ENCODE results near the gene LUC7L3. TPM values are rescaled to one million over a fixed set of nuclear protein-coding genes. Genes with fewer than 3 reads are reported as not detected.

The LUC7L3 gene
- total and polyA plus RNA-seq, 10 of the 15 experiments (the other 5 are each of a cell fraction or from before 2014, with no cell fraction given) = 51.3 to 176 (median 149) TPM

DNA sequence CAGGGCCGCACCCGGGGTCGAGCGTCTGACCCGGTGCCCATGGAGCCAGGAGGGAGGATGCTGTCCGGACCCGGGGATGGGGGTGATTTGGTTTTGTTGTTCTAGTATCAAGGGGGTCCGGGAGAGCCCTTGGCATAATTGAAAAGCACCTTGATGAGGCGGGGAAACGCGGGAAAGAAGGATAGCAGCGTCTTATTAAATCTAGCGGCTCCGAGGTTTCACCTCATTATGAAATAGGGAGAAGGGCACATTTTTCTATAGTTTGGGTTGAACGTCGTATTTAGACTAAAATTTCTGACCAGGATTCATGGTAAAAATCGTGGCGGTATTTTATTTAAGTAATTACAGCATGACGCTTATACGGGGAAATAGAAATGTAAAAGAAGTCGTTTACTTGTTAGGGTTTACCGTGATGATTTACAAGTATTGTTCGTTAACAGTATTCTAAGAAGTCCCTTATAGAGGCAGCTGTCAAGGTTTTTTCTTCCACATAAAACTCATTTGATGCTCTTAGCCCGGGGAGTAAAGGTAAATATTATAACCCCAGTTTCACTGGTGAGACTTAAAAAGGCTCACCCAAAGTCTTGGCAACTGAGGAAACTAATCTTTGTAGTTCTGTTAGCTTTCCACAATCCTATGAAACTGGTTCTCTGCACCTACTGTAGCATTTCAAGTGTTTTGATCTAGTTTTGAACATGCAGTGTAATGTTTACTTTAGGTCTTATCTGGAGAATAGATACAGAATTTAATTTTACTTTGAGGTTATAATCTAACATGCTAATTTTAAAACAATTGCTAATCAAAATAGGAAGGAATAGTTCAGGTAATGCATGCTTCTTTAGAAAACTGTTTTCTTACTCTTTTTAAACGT lies 756 bp downstream of the LUC7L3 start:
- H3K9ac ChIP-seq (ENCODE audit: control insufficient read depth, insufficient read depth, low read length) = peak overlapping the region; percentile 98
- ChIA-PET CTCF (interaction anchor here (0.7 to 1.0 kb wide), 2 partner anchors 147 kb away, joined by 3 read pairs; no protein-coding TSS in a partner anchor), RAD21 (ENCODE audit: unreplicated experiment) (interaction anchor here (0.8 to 1.4 kb wide), 3 partner anchors 11 to 15 kb away, joined by 3 to 5 read pairs (median 3); no protein-coding TSS in a partner anchor), SMC1A (ENCODE audit: uncharacterized antibody, unreplicated experiment) (interaction anchor here (1.0 to 1.1 kb wide), 2 partner anchors 12 to 15 kb away, joined by 3 to 5 read pairs; partner anchors contain the start of gene ANKRD40), POLR2A (interaction anchor here (0.6 to 3.7 kb wide), 4 partner anchors 9 to 142 kb away, joined by 3 to 25 read pairs (median 3); partner anchors contain the start of gene ANKRD40)
- peak overlapping the region; percentile 88 for H3K4me2 ChIP-seq (ENCODE audit: control insufficient read depth, insufficient read depth)
- H4K20me1 ChIP-seq (ENCODE audit: control insufficient read depth, insufficient read depth) = no peaks in the 10 kb centered on the region; the same call in 1 of the 2 replicates
- FAIRE-seq (no peak), ATAC-seq (no peak), DNase-seq (ENCODE audit: low read depth, low spot score) (no peak)
- WGBS (ENCODE audit: insufficient coverage, insufficient replicate concordance, low lambda C conversion rate, missing lambda C conversion rate) = 1% methylated on average over 25 of the region's 25 CpGs
- peaks cover 61% of the 10 kb centered on the region for H3K79me2 ChIP-seq (ENCODE audit: control insufficient read depth, insufficient read depth, low read length)
- peaks cover 0 to 3% of the 10 kb centered on the region in 2 experiments; a peak in 2 of 4 replicates for H3K36me3 ChIP-seq (ENCODE audit: control insufficient read depth in 2 of 2, insufficient read depth in 2 of 2, low read length in 1 of 2)
- H3K27ac ChIP-seq (ENCODE audit: control insufficient read depth, insufficient read depth) = peak overlapping the region; percentile 96
- no peaks in the 10 kb centered on the region; the same call in 1 of the 2 replicates for H3K4me1 ChIP-seq (ENCODE audit: control insufficient read depth, insufficient read depth, low read length)
- BruUV-seq (replicated peaks) = TSS peak; percentile 69
- H3K4me3 ChIP-seq = peak overlapping the region; percentile 86
- H3K27me3 ChIP-seq (replicated peaks in 1 of 2; ENCODE audit: control insufficient read depth in 2 of 2, insufficient read depth in 2 of 2, low read length in 1 of 2) = no peaks in the 10 kb centered on the region
- peak overlapping the region; percentile 96; the same call in 1 of the 2 replicates for H2AFZ ChIP-seq (ENCODE audit: control insufficient read depth, low read depth, low read length)
- in situ Hi-C loops (cut with MboI) (no loop called here), intact Hi-C loops (cut with micrococcal nuclease; ENCODE audit: unreplicated experiment) (loop anchor here (1.0 kb wide), 1 partner anchor 13 kb away; the partner anchor contains the start of gene ANKRD40)
- TF ChIP-seq MYB (IDR thresholded peaks at IDR 0.05; ENCODE audit: borderline replicate concordance, low read depth, low read length) (no peak), RUNX3 (IDR thresholded peaks at IDR 0.05; ENCODE audit: low read length) (0 out of 2 replicates have a peak, but pooled peaks have one; percentile 3)
- H3K9me3 ChIP-seq (replicated peaks; ENCODE audit: control insufficient read depth, insufficient read depth, low read length) = no peaks in the 10 kb centered on the region

Data from GM12878 (cell line).